HG03159 (cell line): ENCODE measurements around the gene PBX4.

ENCODE experiments used
- ATAC-seq: cut with Tn5 transposase; IDR thresholded peaks from one replicate; pipeline ENCODE4 v1.9.1; 2021; ENCODE audit warnings: mild to moderate bottlenecking, moderate library complexity; ENCODE audit not compliant: unreplicated experiment

Gene PBX4

GRCh38 chr19:19592690-19593089 lies 25.8 kb downstream of the PBX4 start:
- ATAC-seq: no peak

DNA sequence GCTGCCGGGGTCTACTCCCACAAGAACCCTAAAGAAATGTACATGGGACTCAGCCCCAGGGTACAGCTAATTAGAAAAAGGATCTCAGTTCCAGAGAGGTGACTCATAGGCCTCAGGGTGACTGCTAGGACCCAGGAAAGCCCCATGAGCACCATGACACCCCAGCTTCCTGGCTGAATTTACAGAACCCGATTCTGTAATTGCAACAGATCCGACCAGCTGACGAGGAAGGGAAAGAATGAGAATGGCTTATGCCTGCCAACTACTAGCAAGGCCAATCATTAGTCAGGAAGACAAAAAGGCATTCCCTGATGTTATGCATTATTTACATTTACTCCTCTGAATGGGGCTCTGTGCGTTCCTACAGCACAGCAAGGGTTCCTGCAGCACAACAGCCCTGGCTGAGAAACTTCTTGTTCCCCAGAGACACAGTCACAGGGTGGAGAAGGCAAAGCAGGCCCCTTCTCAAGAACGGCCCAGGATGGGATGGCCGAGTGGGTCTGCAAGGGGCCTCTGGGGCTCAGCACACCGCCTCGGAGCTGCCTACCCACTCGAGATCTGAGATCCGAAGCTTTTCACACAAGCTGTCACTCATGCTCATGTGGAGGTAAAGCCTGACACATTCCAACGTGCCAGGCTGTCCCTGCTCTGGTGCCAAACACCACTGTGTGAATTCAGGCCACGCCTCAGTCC lies 27.2 kb downstream of the PBX4 start:
- ATAC-seq: peak; percentile 53

DNA sequence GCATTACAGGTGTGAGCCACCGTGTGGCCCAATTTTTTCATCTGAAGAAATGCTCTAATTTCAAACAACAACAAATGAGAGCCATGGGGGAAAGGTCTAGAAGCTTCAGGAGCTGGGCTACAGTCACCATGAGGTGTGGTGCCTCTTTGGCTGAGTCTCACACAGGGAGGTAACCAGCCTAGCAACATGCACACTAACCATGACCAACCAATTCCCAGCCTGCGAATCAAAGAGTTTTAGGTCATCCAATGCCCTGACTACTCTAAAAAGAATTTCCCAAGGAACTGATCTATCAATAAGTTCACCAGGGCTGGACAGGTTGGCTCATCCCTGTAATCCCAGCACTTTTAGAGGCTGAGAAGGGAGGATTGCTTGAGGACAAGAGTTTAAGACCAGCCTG lies 29.9 kb downstream of the PBX4 start:
- ATAC-seq: no peak

DNA sequence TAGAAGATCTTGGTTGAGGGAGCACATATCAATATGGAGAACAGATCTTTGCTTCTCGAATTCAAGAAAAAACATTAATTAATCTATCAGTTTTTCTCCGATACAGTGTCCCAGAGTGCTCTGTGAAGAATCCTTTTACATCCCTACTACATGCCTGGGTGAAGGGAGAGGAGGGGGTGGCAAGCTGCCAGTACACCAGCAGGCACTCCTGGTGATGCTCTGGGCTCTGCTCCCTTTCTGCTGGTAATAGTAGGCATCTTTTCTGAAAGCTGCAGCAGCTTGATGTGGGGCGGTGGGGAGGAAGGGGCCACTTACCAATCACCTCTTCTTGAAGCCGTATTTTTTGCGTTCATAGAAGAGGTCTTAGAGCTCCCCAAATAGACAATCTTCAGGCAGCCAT lies 30.7 kb downstream of the PBX4 start:
- no peak for ATAC-seq

DNA sequence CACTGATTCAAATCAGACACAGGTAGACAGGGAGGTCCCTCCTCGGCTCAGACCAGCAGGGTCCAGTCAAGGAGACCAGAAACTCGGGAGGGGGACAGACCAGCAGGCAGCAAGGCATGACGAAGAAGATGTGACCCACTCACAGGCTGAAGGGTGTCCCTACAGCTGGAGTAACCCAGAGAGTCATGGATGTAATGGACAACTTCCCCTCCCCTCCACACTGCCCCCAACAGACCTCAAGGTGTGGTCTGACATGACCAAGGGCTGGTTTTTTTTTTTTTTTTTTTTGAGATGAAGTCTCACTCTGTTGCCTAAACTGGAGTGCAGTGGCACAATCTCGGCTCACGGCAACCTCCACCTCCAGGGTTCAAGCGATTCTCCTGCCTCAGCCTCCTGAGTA lies 34.1 kb downstream of the PBX4 start:
- ATAC-seq: no peak

GRCh38 chr19:19582471-19582870 lies 36.0 kb downstream of the PBX4 start:
- ATAC-seq: no peak

GRCh38 chr19:19581391-19581790 lies 37.1 kb downstream of the PBX4 start:
- ATAC-seq: no peak

DNA sequence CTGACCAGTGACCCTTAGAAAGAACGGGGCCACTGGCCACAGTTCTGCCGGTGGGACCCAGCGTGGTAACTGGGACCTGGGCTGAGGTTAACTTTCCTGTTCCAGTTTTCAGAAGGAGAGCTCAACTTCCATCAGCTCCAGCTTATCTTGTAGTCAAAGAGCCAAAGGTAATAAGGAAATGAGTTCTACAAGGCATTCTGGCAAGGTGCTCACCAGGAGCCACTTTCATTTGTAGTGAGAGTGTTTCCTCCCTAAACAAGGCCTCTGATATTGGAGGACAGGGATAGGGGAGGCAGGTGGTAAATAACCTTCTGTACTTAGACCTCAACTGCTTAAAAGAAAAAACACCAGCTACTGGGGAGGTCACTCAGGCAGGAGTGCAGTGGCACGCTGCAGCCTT lies 38.1 kb downstream of the PBX4 start:
- no peak for ATAC-seq

DNA sequence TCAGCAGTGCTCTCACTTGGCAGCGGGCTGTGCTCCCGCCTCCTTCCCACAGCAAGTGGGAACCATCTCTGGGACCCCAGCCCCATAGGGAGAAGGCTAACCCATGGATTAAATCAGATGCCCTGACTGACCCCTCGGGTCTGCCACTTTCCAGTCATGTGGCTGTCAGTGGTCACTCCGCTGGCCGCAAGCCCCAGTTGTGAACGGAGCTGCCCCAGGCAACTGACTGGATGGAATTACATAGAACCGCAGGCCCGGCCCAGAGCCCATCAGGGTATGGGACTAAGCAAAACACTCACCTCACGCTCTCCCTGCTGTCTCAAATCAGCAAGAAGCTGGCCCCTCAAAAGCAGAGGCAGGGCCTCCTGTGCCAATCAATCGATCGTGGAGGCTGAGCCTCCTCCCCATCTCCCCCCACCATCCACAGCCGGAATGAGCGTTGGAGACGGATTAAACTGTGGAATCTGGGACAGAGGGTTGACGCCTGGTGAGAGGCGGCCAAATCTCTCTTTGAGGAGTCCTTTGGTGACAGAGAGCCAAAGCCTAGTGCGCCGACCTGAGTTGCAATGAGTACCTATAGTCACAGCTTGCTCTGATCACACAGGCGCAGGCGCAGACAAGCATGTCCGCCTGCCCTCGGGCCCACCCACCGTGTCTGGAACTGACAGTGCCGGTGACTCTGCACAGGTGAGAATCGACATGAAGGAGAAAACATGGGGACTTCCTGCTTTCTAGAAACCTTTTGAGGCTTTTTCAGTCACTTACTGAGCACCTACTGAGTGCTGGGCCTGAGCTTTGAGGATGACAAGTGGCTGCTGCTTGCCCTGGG lies 38.7 kb downstream of the PBX4 start:
- no peak for ATAC-seq

- no peak for ATAC-seq
These were observed 40.2 kb downstream of the PBX4 start for GRCh38 chr19:19578252-19578651.

DNA sequence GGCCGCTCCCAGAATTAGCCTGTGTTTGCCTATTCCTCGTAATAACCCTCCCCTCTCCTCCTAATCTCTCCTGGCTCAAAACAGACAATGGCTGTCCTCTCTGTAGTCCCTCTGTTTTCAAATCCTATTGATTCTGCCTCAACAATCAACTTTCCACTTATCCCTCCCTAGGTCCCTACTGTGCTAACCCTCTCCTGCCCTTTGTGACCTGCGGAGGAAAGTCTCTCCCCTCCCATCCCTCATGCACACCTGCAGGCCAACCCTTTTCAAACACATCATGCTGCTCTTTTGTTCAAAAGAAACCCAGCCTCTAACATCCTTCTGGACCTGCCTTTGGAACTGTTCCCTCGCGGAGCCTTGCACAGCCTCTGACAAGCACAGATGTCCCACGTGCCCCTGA lies 43.1 kb downstream of the PBX4 start:
- ATAC-seq: no peak

DNA sequence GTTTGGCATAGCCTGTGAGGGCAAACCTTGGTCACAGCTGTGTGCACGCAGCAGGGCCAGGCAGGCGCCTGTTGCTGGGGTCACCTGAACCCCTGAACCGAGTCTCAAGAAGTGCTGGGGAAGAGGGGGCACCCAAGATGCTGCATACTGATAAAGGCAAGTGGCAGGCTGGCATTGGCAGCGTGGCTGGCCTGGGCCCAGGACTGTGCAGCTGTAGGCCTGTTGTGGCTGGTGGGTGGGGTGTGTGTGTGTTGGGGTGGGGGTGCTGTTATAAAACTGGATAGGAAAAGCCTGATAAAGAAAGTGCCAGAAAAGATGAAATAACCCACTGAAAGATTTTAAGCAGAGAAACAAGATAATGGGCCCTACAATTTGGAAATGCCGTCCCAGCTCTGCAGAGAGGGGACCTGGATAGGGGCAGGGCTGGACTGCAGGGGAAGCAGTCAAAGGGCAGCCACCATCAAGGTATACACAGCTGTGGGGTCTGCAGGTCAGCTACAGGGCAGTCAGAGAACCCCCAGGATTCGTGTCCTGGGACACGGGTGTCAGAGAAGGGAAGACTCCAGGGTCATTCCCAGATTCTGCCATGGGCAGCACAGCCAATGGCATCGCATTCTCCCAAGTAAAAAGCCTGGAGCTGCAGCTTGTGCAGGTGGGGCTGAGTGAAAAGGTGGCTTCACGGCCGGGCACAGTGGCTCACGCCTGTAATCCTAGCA lies 47.3 kb downstream of the PBX4 start:
- no peak for ATAC-seq

- ATAC-seq: no peak
These were observed 47.9 kb downstream of the PBX4 start for GRCh38 chr19:19570571-19570970.

DNA sequence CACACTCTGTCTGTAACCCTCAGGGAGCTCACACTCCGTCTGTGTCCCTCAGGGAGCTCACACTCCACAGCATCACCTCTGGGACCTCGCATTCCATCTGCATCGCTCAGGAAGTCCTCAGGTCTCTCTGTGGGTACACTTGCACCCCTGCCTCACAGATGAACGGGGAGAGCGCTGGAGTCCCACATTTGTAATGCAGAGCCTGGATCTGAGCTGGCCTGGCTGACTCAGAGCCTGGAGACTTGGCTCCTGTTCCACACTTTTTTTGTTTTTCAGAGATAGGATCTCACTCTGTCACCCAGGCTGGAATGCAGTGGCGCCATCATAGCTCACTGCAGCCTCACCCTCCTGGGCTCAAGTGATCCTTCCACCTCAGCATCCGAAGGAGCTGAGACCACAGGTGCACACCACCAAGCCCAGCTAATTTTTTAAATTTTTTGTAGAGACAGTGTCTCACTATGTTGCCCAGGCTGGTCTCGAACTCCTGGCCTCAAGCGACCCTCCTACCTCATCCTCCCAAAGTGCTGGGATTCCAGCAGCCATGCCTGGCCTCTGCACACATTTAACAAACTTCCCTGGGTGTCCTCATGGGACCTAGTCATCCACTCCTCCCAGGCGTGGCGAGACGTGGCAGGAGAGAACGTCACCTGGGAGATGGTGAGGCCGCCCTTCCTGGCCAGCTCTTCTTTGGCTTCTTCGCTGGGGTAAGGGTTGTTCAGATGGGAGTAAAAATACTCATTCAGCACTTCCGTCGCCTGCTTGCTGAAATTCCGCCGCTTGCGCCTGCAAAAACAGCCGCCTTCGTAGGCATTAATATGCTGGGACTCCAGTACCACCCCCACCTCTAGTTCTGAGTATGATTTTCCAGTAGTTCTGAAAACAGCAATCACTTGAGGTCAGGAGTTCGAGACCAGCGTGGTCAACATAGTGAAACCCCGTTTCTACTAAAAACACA lies 49.4 kb downstream of the PBX4 start:
- no peak for ATAC-seq

GRCh38 chr19:19567391-19567790 lies 51.1 kb downstream of the PBX4 start:
- no peak for ATAC-seq

DNA sequence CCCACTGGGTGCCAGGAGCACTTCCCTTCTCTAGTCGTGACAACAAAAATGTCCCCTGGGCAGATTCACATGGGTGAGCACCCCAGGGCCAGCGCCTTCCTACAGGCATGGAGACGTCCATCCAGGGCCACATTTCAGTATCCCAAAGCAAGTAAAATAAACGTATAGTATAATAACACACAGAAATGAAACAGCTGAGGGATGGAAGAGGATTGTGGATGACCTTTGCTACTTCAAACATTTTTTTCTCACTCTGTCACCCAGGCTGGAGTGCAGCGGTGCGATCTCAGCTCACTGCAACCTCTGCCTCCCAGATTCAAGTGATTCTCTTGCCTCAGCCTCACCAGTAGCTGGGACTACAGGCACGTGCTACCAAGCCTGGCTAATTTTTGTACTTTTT lies 52.2 kb downstream of the PBX4 start:
- no peak for ATAC-seq

- no peak for ATAC-seq
These were observed 55.1 kb downstream of the PBX4 start for GRCh38 chr19:19563348-19563848.

DNA sequence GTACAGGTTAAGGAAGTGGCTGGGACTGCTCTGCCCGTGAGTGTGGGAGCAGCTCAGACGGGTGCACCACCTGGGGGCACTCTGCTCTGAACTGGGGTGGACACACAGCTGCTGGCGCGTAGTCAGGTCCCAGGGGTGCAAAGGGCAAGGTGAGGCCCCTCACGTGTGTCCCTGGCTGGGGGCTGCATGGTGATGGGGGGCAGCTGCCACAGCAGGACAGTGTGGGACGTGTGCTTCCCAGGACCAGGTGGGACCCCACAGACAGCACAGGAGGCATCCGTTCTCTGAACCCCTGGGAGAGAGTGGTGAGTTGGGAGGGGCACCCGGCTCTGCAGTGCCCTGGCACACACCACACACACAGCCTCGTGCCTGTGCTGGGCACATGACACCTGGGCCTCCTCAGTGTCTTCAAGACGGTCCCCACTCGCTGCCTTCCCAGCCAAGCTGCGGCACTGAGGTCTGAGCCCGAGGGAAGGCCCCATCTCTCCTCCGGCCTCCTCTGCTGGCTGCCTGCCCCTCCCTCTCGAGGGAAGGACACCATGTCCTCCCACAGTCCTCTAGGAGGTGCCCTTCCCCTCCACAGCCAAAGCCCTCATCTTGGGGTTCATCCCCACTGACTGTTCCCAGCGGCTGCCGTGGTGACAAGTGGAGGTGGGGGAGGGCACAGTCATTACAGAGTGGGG lies 55.7 kb downstream of the PBX4 start:
- no peak for ATAC-seq

- ATAC-seq: no peak
These were observed 56.4 kb downstream of the PBX4 start for GRCh38 chr19:19561946-19562664.
